ENCODE measurements around the gene ARCN1.

Gene ARCN1

GRCh38 chr11:118572061-118572980 is at the start of gene ARCN1:
Gene ARCN1, plus strand, starts transcription at chr11:118572409. Its CDS starts 139 bp downstream, at chr11:118572548.
- peak; percentile 2 for DNase-seq

GRCh38 chr11:118522571-118523072 is 49.6 kb upstream of the ARCN1 start:
- no peak for DNase-seq

DNA sequence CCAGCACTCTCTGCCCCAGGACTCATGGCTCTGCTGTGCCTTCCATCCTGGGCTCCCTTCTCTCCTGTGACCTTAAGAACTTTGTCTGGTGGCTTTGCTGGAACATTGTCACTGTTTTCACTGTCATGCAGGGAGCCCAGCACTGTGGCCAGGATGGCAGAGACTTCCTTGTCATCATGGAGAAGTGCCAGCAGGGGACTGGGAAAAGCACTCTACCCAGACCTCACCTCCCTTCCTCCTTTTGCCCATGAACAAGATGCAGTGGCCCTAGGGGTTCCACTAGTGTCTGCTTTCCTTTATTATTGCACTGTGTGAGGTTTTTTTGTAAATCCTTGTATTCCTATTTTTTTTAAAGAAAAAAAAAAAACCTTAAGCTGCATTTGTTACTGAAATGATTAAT is 47.9 kb upstream of the ARCN1 start:
- DNase-seq: no peak

DNA sequence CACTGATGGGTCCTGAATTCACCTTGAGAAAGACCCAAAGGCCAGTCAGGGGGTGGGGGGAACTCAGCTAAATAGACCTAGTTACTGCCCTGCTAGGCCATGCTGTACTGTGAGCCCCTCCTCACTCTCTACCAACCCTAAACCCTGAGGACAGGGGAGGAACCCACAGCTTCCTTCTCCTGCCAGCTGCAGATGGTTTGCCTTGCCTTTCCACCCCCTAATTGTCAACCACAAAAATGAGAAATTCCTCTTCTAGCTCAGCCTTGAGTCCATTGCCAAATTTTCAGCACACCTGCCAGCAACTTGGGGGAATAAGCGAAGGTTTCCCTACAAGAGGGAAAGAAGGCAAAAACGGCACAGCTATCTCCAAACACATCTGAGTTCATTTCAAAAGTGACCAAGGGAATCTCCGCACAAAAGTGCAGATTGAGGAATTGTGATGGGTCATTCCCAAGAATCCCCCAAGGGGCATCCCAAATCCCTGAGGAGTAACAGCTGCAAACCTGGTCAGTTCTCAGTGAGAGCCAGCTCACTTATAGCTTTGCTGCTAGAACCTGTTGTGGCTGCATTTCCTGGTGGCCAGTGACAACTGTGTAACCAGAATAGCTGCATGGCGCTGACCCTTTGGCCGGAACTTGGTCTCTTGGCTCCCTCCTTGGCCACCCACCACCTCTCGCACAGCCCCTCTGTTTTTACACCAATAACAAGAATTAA is 47.3 kb upstream of the ARCN1 start:
- DNase-seq: no peak

DNA sequence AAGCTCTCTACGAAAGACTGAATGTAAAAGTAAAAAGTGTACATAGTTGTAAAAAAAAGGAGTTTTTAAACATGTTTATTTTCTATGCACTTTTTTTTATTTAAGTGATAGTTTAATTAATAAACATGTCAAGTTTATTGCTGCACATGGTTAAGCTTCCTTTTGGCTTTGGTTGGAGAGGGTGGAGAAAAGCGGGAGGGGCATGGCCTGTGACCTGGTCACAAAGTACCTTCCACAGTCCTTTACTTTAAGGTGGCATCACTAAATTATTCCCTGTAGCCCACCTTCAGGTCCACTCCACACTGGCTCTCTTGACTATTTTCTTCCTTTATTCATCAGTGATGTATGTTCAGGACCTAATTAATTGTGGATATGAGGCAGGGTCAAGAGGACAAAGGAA is 45.5 kb upstream of the ARCN1 start:
- DNase-seq: no peak

DNA sequence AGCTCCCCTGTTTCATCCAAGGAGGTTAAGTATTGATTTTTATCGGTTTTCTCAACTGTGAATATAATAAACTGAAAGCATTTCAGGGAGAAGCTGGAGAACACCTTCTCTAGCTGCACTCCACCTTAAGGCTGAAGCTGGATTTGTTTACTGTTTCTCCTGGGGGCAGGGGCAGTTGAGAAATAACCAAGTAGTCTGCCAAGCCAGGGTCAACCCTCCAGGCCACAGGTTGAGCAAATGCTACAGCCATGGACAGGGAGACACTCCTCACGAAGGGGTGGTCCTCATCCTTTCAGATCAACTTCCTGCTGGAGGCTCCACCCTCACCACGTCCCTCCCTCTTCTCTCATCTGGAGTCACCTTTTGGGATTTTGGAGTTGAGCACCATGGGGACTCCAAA is 45.1 kb upstream of the ARCN1 start, which contains the start of gene TTC36:
Gene TTC36 (plus strand): TSS at position 366 of the 400 bp plus-strand sequence. CDS start 21 bp downstream, at position 387.
- DNase-seq: no peak

DNA sequence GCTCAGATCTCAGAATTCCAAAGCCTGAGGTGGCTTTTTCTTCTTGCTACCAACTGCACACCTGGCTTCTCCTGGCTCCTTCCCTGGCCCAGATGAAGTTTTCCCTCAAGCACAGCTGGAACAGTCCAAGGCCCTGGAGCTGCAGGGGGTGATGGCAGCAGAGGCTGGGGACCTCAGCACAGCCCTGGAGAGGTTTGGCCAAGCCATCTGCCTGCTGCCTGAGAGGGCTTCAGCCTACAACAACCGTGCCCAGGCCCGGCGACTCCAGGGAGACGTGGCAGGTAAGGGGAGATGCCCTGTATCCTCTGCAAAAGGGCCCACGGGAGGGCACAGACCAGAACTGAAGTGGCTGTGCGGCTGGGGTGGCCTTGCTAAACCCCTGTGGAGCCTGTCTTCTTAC is 43.7 kb upstream of the ARCN1 start:
- no peak for DNase-seq

DNA sequence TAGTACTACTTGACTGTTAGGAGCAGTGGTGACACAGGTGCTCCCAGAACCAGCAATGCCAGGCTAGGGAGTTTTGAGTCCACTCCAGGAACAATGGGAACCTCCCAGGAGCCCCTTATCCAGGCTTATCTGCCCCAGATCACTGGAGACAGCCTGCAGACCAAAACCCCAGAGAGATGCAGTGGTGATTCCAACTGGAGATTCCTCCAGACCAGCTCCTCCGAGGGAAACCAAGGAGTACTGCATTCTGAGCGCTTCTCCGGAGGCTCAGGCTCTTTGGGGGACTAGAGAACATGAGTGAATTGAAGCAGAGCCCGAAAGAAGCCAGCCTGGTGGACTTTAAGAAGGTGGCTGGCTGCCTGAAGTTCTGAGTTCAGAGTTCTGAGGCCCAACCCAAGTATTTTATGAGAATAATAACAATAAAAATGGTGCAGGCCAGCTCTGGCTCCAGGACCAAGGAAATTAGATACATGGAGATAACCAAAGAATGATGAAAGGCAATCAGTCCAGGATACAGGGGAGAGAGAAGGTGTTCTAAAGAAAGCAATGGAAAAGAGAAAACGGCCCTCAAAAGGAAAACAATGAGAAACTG is 42.5 kb upstream of the ARCN1 start:
- no peak for DNase-seq

DNA sequence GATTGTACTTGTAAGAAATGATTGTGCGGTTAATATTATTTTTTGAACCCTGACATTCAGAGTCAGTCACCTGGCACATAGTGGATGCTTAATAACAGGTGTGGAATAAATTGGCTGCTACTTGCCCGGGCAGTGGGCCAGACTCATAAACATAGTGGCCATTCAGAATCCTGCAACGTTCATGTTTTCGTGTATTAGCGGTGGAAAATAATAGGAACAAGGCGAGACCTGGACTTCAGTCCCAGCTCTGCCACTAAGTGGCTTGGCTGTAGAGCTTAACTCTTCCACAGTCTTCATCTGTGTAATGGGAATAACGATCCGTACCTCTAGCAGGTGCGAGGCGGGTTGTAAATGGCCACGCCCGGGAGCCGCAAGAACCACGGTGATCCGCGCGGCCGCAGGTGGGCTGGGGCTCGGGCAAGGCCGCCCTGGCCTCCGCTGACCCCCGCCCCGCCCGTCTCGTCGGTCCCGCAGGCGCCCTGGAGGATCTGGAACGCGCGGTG is 42.0 kb upstream of the ARCN1 start:
- no peak for DNase-seq

DNA sequence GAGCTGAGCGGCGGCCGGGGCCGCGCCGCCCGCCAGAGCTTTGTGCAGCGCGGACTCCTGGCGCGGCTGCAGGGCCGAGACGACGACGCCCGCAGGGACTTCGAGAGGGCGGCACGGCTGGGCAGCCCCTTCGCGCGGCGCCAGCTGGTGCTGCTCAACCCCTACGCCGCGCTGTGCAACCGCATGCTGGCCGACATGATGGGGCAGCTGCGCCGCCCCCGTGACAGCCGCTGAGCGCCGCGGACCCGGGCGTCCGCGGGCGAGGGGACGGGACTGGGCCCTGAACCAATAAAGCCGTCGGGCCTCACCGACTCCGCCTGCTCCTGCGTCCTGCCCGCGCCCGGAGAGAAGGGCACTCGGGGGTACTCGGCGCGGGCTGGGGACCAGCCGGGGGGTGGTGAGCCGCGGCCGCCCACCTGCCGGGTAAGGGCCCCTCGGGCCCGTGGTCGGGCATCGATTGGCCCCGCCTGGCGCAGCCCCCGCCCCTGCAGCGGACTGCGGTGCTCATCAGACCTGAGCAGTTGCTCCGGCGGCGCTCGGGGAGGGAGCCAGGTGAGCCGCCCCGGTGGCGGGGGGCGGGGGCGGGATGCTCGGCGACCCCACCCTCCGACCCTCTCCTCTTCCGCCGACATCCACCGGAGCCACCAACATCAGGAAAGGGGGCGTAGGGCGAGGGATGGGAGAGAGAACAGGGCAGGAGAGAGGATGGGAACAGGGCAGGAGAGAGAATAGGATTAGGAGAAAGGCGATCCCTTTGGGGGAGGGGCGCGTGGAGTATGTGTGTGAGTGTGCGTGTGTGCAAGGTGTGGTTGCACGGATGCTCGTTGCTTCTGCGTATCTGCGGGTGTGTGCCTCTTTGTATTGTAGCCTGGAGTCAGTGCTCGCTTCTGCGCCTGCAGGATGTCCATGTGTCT is 41.3 kb upstream of the ARCN1 start, which contains the start of gene TMEM25:
Gene TMEM25 (plus strand): TSS at position 510 of the 914 bp plus-strand sequence. CDS start 610 bp downstream, outside the sequence.
- DNase-seq: no peak

DNA sequence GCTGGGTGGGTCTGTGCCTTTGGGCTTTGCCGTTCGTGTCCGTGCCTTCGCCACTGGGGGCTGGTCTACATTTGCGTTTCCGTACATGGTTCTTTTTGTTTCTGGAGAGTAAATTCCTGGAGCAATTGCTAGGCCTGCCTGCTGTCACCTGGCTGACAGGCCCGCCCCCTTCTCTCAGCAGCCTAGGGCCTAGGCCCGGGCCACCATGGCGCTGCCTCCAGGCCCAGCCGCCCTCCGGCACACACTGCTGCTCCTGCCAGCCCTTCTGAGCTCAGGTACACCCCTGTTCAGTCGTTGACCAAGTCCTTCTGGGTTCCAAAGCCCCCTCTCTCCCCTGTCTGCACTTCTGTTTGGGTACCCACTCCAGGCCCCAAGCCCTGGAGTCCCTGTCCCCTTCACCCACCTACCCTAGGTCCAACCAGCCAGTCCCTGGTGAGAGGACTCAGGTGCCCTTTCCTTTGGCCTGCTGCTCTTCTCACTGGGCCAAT is 40.6 kb upstream of the ARCN1 start:
- no peak for DNase-seq

GRCh38 chr11:118532091-118532490 is 40.1 kb upstream of the ARCN1 start:
- no peak for DNase-seq

DNA sequence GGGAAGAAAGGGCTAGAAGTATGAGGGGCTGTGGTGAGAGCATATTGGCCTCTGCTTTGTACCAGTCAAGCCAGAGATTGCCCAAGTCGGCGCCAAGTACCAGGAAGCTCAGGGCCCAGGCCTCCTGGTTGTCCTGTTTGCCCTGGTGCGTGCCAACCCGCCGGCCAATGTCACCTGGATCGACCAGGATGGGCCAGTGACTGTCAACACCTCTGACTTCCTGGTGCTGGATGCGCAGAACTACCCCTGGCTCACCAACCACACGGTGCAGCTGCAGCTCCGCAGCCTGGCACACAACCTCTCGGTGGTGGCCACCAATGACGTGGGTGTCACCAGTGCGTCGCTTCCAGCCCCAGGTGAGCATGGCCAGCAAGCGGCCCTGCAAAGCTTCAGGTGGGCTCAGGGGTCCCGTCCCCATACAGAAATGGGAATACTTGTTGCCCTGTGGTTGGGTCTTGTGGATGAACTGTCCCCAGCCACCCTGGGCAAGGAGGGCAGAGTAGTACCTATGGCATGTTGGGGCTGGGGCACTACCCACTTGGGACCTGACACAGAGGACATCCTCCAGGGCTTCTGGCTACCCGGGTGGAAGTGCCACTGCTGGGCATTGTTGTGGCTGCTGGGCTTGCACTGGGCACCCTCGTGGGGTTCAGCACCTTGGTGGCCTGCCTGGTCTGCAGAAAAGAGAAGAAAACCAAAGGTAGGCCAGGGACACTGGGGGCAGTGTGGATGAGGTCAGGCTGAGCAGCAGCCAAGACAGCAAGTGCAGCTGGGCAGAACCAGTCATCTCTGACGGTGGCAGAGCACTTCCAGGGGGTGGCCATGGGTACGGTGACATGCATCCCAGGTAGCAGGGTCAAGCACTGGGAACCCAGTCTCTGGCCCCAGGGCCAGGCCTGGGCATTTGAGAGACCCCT is 39.1 kb upstream of the ARCN1 start:
- no peak for DNase-seq

DNA sequence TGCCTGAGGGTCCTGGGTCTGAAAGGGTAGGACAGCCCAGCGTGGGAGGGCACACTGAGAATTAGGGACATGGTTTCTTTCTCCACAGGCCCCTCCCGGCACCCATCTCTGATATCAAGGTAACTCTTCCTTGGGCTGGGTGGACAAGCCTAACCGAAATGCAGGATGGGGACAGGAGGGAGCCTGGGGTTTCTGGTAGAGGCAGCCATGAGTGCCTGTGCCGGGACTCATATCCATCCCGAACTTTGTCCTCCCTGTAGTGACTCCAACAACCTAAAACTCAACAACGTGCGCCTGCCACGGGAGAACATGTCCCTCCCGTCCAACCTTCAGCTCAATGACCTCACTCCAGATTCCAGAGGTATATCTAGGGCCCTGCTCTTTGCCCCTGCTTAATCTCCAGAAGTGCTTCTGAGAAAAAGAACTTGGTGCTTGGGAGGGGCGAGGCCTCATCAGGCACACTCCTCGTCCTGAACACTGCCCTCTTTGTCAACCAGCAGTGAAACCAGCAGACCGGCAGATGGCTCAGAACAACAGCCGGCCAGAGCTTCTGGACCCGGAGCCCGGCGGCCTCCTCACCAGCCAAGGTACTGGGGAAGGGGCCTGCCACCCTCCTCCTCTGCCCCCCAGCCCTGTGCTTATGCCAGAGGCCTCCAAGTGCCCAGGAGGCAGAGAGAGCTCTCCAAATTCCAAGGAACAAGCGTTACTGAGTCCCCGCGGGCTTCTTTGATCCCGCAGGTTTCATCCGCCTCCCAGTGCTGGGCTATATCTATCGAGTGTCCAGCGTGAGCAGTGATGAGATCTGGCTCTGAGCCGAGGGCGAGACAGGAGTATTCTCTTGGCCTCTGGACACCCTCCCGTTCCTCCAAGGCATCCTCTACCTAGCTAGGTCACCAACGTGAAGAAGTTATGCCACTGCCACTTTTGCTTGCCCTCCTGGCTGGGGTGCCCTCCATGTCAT is 38.2 kb upstream of the ARCN1 start:
- DNase-seq: no peak

DNA sequence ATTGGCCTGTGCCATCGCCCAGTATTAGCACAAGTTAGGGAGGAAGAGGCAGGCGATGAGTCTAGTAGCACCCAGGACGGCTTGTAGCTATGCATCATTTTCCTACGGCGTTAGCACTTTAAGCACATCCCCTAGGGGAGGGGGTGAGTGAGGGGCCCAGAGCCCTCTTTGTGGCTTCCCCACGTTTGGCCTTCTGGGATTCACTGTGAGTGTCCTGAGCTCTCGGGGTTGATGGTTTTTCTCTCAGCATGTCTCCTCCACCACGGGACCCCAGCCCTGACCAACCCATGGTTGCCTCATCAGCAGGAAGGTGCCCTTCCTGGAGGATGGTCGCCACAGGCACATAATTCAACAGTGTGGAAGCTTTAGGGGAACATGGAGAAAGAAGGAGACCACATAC is 36.9 kb upstream of the ARCN1 start:
- no peak for DNase-seq

DNA sequence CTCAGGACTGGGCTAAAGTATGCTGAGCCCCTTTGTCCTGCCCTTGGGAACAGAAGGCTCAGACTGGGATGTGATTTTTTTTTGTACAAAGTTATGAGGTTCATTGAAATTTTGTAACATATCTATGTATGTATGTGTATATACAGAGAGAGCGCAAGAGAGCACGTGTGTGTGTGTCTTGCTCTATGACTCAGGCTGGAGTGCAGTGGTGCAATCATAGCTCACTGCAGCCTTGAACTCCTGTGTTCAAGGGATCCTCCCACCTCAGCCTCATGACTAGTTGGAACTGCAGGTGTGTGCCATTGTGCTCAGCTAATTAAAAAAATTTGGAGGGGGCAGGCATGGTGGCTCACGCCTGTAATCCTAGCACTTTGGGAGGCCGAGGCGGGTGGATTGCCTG is 35.5 kb upstream of the ARCN1 start:
- no peak for DNase-seq

- no peak for DNase-seq
These were observed 34.7 kb upstream of the ARCN1 start for GRCh38 chr11:118537409-118537980.

GRCh38 chr11:118544010-118544646 is 28.1 kb upstream of the ARCN1 start:
- no peak for DNase-seq

- DNase-seq: no peak
These were observed 27.6 kb upstream of the ARCN1 start for GRCh38 chr11:118544647-118545010.

All from NCI-H1436 treated with DMSO at 0.1 percent for 48 hours (cell line).